GM12878 (cell line): Measurements from ENCODE around the gene GRIN2C. TPM values are rescaled to one million over a fixed set of nuclear protein-coding genes. Genes with fewer than 3 reads are reported as not detected.

Experiments
- ATAC-seq: fragments of 200-7000 bp; cut with Tn5 transposase; 3 replicates; pipeline ENCODE4 v1.9.1; 2020; ENCODE audit warnings: mild to moderate bottlenecking, moderate library complexity
- BruUV-seq: library from RNA; stranded (reverse); fragments of 400-500 nt; replicated peaks from 2 replicates; lab custom pipeline; 2021; lab: Mats Ljungman, UMichigan
- CTCF ChIA-PET: fragments of 300-600 bp; sonication (Branson Sonifier 250); formaldehyde crosslinking; extraction: SDS; loops from one replicate; lab custom pipeline; 2021; ENCODE audit warnings: inconsistent platforms; lab: Yijun Ruan, JAX
- POLR2A ChIA-PET: fragments of 350-600 bp; formaldehyde crosslinking; extraction: SDS; loops from one replicate; lab custom pipeline; 2021; ENCODE audit warnings: inconsistent platforms; lab: Charles Lee
- RAD21 ChIA-PET: fragments of 300-600 bp; sonication (Branson Sonifier 250); formaldehyde crosslinking; loops from one replicate; lab custom pipeline; 2023; ENCODE audit warnings: antibody characterized with exemption; ENCODE audit not compliant: unreplicated experiment; lab: Charles Lee
- SMC1A ChIA-PET: fragments of 300-600 bp; sonication (Branson Sonifier 250); formaldehyde crosslinking; loops from one replicate; lab custom pipeline; 2023; ENCODE audit not compliant: unreplicated experiment, uncharacterized antibody; lab: Charles Lee
- DNase-seq: peaks from one replicate; pipeline ENCODE4 v3.0.0-alpha.2; 2011; ENCODE audit warnings: low read depth, low spot score
- FAIRE-seq: peaks from 3 replicates; lab custom pipeline; 2011; peaks lifted over from hg19 to GRCh38; lab: Jason Lieb, UNC
- H2AFZ ChIP-seq: 2 replicates; pipeline ENCODE4 v1.6.0; 2011; ENCODE audit warnings: low read depth, low read length, control low read depth; ENCODE audit not compliant: control insufficient read depth
- H3K27ac ChIP-seq: 2 replicates; pipeline ENCODE4 v1.5.1; 2011; ENCODE audit warnings: control low read depth; ENCODE audit not compliant: control insufficient read depth, insufficient read depth
- H3K27me3 ChIP-seq, 2 experiments: replicated peaks in 1 of 2; 2 replicates each; pipeline versions ENCODE4 v1.6.0 to v1.6.1; 2011; ENCODE audit warnings: low read length in 1 of 2; ENCODE audit not compliant: control insufficient read depth in 2 of 2, insufficient read depth in 2 of 2
- H3K36me3 ChIP-seq, 2 experiments: 2 replicates each; pipeline ENCODE4 v1.5.1; 2011; ENCODE audit warnings: low read length in 1 of 2; ENCODE audit not compliant: control insufficient read depth in 2 of 2, insufficient read depth in 2 of 2
- H3K4me1 ChIP-seq: 2 replicates; pipeline ENCODE4 v1.6.1; 2011; ENCODE audit warnings: mild to moderate bottlenecking, low read length, moderate library complexity, mixed read lengths; ENCODE audit not compliant: control insufficient read depth, insufficient read depth
- H3K4me2 ChIP-seq: 2 replicates; pipeline ENCODE4 v1.6.0; 2011; ENCODE audit warnings: control low read depth; ENCODE audit not compliant: control insufficient read depth, insufficient read depth
- H3K4me3 ChIP-seq: fragments of 200-600 bp; sonication (generic); 2 replicates; pipeline ENCODE4 v1.5.1; 2016
- H3K79me2 ChIP-seq: 2 replicates; pipeline ENCODE4 v1.6.0; 2011; ENCODE audit warnings: low read length; ENCODE audit not compliant: control insufficient read depth, insufficient read depth
- H3K9ac ChIP-seq: 2 replicates; pipeline ENCODE4 v1.8.0; 2011; ENCODE audit warnings: low read length, control low read depth, mixed read lengths; ENCODE audit not compliant: control insufficient read depth, insufficient read depth
- H3K9me3 ChIP-seq: replicated peaks from 3 replicates; pipeline ENCODE4 v1.5.1; 2011; ENCODE audit warnings: mild to moderate bottlenecking, low read length; ENCODE audit not compliant: control insufficient read depth, insufficient read depth
- H4K20me1 ChIP-seq: 2 replicates; pipeline ENCODE4 v1.6.0; 2011; ENCODE audit not compliant: control insufficient read depth, insufficient read depth
- IRF5 ChIP-seq: fragments of 450-650 bp; IDR thresholded peaks from 2 replicates; pipeline ENCODE4 v1.6.1; 2017; ENCODE audit warnings: borderline replicate concordance
- JUNB ChIP-seq: IDR thresholded peaks from 2 replicates; pipeline ENCODE4 v1.6.1; 2016; ENCODE audit warnings: antibody characterized with exemption, mild to moderate bottlenecking
- NRF1 ChIP-seq: conservative IDR thresholded peaks from 2 replicates; pipeline ENCODE4 v1.6.1; 2011; ENCODE audit warnings: mild to moderate bottlenecking, low read depth, low read length, improper control_type of control experiment
- POLR2A ChIP-seq: IDR thresholded peaks from 2 replicates; pipeline ENCODE4 v1.6.1; 2011; ENCODE audit warnings: low read depth, mild to moderate bottlenecking, low read length
- YBX1 ChIP-seq: fragments of 450-650 bp; IDR thresholded peaks from 2 replicates; pipeline ENCODE4 v1.6.1; 2016; ENCODE audit warnings: antibody characterized with exemption
- ZBTB4 ChIP-seq: fragments of 450-650 bp; formaldehyde crosslinking; IDR thresholded peaks from 2 replicates; pipeline ENCODE4 v1.4.0; 2022; ENCODE audit warnings: mild to moderate bottlenecking, moderate library complexity
- WGBS: methylation state at CpG from one replicate; pipeline ENCODE4 v1.1.6; 2016; ENCODE audit warnings: low lambda C conversion rate; ENCODE audit not compliant: insufficient replicate concordance, insufficient coverage; ENCODE audit errors: missing lambda C conversion rate; 5-methylcytosine and 5-hydroxymethylcytosine counted together
- in situ Hi-C: fragments of 300-500 bp; cut with MboI; formaldehyde crosslinking; loops from 9 replicates; pipeline ENCODE4 v1.14.3; 2018; ENCODE audit warnings: mixed read lengths
- intact Hi-C: fragments of 100-400 bp; cut with micrococcal nuclease; formaldehyde crosslinking; loops from one replicate; pipeline ENCODE4 v1.14.2; 2022; ENCODE audit not compliant: unreplicated experiment
- polyA plus RNA-seq, 11 experiments: library from polyadenylated mRNA; depleted of rRNA in 4 of 11; unstranded in 6 of 11; stranded (reverse) in 5 of 11; fragments of >200 nt; fragmentation: Nextera tagmentation in 4 of 11; fragmentation: Illumina TruSeq in 1 of 11; extraction: Ambion mirVana in 4 of 11; extraction: Trizol in 1 of 11; gene quantifications; 1 replicate in 1 of 11; 2 replicates in 10 of 11; pipeline versions ENCODE4 v1.2.1 to v1.2.3, GENCODE V29; 2011 to 2016; ENCODE audit warnings: inconsistent platforms in 2 of 11, missing spikeins in 2 of 11, low read depth in 1 of 11
- total RNA-seq, 4 experiments: library from RNA; depleted of rRNA in 3 of 4; stranded (reverse); fragments of >200 nt in 3 of 4; fragmentation: Illumina TruSeq in 1 of 4; extraction: Trizol in 1 of 4; gene quantifications; 2 replicates each; pipeline versions ENCODE4 v1.2.1 to v1.2.3, GENCODE V29; 2013 to 2021

Gene GRIN2C
- total and polyA plus RNA-seq, 10 of the 15 experiments (the other 5 are each of a cell fraction or from before 2014, with no cell fraction given): 0.01 to 0.20 (median 0.11) TPM; not detected in 2

- no peak overlapping the region for H3K4me3 ChIP-seq
- H3K36me3 ChIP-seq: no peaks in the 10 kb centered on the region
- DNase-seq: no peak
- ATAC-seq: no peak
- WGBS: 51% methylated on average over 17 of the region's 17 CpGs
- peaks cover 0 to 2% of the 10 kb centered on the region in 2 experiments; a peak in 3 of 4 replicates for H3K27me3 ChIP-seq
- ChIA-PET POLR2A (no interaction called here), SMC1A (no interaction called here), RAD21 (no interaction called here), CTCF (no interaction called here)
- intact Hi-C loops (no loop called here), in situ Hi-C loops (no loop called here)
- TF ChIP-seq JUNB: no peak
- no peak for TF ChIP-seq NRF1
- 0 out of 2 replicates have a peak, but pooled peaks have one; percentile 23 for TF ChIP-seq POLR2A
- no peak overlapping the region for H3K4me2 ChIP-seq
- H3K79me2 ChIP-seq: no peaks in the 10 kb centered on the region
- H3K4me1 ChIP-seq: no peaks in the 10 kb centered on the region
- H3K27ac ChIP-seq: no peak overlapping the region
- no peak overlapping the region for H2AFZ ChIP-seq
- no peak overlapping the region for H3K9ac ChIP-seq
- no peaks in the 10 kb centered on the region for H4K20me1 ChIP-seq
- no peaks in the 10 kb centered on the region for H3K9me3 ChIP-seq
- BruUV-seq: no TSS peak
- no peak for FAIRE-seq
These were observed 9.4 kb downstream of the GRIN2C start for GRCh38 chr17:74850310-74850709.

- ChIA-PET CTCF (interaction anchor here (1.5 kb wide), 1 partner anchor 103 kb away, joined by 3 read pairs; no protein-coding TSS in a partner anchor), RAD21 (no interaction called here), POLR2A (no interaction called here), SMC1A (no interaction called here)
- Histone ChIP-seq H3K9me3 (no peaks in the 10 kb centered on the region), H3K27me3 (peaks cover 0 to 2% of the 10 kb centered on the region in 2 experiments; a peak in 2 of 4 replicates), H2AFZ (no peak overlapping the region), H3K9ac (no peak overlapping the region), H3K4me3 (no peak overlapping the region), H3K36me3 (no peaks in the 10 kb centered on the region), H3K4me1 (no peaks in the 10 kb centered on the region), H3K79me2 (no peaks in the 10 kb centered on the region), H3K4me2 (no peak overlapping the region), H3K27ac (no peak overlapping the region), H4K20me1 (no peaks in the 10 kb centered on the region)
- TF ChIP-seq ZBTB4 (CRISPR knock-in tag): no peak
- no peak for TF ChIP-seq IRF5
- TF ChIP-seq YBX1: no peak
- intact Hi-C loops: no loop called here
- FAIRE-seq (no peak), ATAC-seq (no peak), DNase-seq (no peak)
- no TSS peak for BruUV-seq
- WGBS: 49% methylated on average over 9 of the region's 9 CpGs
- in situ Hi-C loops: no loop called here
These were observed 10.9 kb downstream of the GRIN2C start for GRCh38 chr17:74848656-74849399.
